A673 (cell line): ENCODE results near the gene ATP8B2.

Experiments used
- CTCF ChIP-seq: fragments of 300-800, 200-600 bp; sonication (generic); conservative IDR thresholded peaks from 2 replicates; pipeline ENCODE4 v1.5.1; 2017; ENCODE audit warnings: low read depth, mild to moderate bottlenecking, antibody characterized with exemption, low read length, moderate library complexity, mixed read lengths
- EZH2 ChIP-seq: fragments of 200-600 bp; sonication (generic); IDR thresholded peaks from 2 replicates; pipeline ENCODE4 v1.6.1; 2017; ENCODE audit warnings: borderline replicate concordance, low read depth, mild to moderate bottlenecking, mixed read lengths, antibody characterized with exemption, low read length; ENCODE audit not compliant: poor library complexity, severe bottlenecking

DNA sequence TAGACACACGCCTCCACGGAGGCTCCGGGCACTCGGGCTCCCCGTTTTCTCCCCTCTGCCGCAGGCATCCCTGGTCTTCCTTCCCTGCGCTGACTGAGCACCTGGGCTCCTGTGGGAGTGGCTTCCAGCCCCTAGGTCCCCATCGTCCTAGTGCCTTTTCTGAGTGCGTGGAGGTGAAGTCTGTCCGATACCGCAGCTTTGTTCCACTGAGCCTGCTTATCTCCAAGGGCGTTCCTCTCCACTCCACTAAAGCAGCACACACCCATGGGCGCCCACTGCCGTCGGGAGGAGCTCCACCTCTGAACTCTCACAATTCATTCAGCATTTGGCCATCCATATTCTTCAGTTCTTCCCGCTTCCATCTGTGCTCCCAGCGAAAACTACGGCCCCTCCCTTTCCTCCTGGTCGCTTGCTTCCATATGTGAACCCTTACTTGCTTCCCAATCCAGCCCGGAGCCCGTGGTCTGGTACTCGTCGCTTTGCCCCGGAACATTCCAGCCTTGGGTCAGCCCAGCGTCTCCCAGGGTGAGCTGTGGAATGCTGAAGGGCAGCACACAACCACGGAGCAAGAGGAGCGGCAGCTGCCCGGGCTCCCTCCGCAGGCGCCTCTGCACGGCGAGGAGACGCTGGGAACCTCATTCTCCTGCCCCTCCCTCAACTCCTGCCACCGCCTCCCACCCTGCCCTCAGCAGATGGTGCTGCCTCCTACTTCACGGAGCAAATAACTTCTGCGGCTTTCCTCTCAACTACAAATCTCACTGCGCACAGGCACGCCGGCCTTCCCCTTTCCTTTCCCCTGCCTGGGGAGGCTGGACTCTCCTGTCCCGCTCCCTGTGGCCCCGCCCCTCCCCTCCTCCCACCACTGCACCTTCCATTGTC is 27.5 kb downstream of the ATP8B2 start:
- TF ChIP-seq CTCF (no peak), EZH2 (no peak)
